Upper lobe of right lung (tissue), 1 donor: ENCODE measurements around the gene SLC22A12. TPM values are rescaled to one million over a fixed set of nuclear protein-coding genes. Genes with fewer than 3 reads are reported as not detected.
A peak's percentile ranks its signal among the peaks of the same experiment; 100 is the strongest.

Experiments
- ATAC-seq: fragments of 200-7000 bp; cut with Tn5 transposase; one replicate; pipeline ENCODE4 v1.9.1; 2020; ENCODE audit warnings: mild to moderate bottlenecking, moderate library complexity
- DNase-seq: peaks from one replicate; pipeline ENCODE4 v3.0.0-alpha.2; 2020
- H3K27ac ChIP-seq: fragments of 200-600 bp; one replicate; pipeline ENCODE4 v1.8.0; 2022
- H3K27me3 ChIP-seq: fragments of 200-600 bp; one replicate; pipeline ENCODE4 v1.8.0; 2022; ENCODE audit warnings: mild to moderate bottlenecking
- H3K36me3 ChIP-seq: fragments of 200-600 bp; one replicate; pipeline ENCODE4 v1.8.0; 2022
- H3K4me1 ChIP-seq: fragments of 200-600 bp; one replicate; pipeline ENCODE4 v1.8.0; 2022
- H3K4me3 ChIP-seq: fragments of 200-600 bp; one replicate; pipeline ENCODE4 v1.8.0; 2022; ENCODE audit warnings: mild to moderate bottlenecking
- H3K9me3 ChIP-seq: fragments of 200-600 bp; one replicate; pipeline ENCODE4 v1.8.0; 2022
- intact Hi-C: fragments of 100-400 bp; cut with DNase I; formaldehyde crosslinking; loops from one replicate; pipeline ENCODE4 v1.11.0; 2022
- total RNA-seq: library from RNA; stranded (reverse); fragmentation: NEBNext Ultra II Directional; extraction: Animal tissue kit (Norgen Biotek cat#: 25700); gene quantifications from one replicate; pipeline ENCODE4 v1.2.1, GENCODE V29; 2021
- TF ChIP-seq, protein P1 (sequence below): fragments of 200-600 bp; IDR thresholded peaks from one replicate; pipeline ENCODE4 v1.8.0; 2022; ENCODE audit warnings: antibody characterized with exemption
- donor health status: DM: no; HTN: yes; CAD: no; lungs with severe emphysema.

Gene SLC22A12
- total RNA-seq, 1 donor from 2014 or later, result not detected

GRCh38 chr11:64614917-64615316 lies 23.9 kb downstream of the SLC22A12 start:
- DNase-seq (no peak), ATAC-seq (no peak)
- H3K36me3 ChIP-seq, result no peaks in the 10 kb centered on the region
- H3K4me1 ChIP-seq, result no peaks in the 10 kb centered on the region
- TF ChIP-seq, protein P1, sequence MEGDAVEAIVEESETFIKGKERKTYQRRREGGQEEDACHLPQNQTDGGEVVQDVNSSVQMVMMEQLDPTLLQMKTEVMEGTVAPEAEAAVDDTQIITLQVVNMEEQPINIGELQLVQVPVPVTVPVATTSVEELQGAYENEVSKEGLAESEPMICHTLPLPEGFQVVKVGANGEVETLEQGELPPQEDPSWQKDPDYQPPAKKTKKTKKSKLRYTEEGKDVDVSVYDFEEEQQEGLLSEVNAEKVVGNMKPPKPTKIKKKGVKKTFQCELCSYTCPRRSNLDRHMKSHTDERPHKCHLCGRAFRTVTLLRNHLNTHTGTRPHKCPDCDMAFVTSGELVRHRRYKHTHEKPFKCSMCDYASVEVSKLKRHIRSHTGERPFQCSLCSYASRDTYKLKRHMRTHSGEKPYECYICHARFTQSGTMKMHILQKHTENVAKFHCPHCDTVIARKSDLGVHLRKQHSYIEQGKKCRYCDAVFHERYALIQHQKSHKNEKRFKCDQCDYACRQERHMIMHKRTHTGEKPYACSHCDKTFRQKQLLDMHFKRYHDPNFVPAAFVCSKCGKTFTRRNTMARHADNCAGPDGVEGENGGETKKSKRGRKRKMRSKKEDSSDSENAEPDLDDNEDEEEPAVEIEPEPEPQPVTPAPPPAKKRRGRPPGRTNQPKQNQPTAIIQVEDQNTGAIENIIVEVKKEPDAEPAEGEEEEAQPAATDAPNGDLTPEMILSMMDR, result no peak
- no peaks in the 10 kb centered on the region for H3K27me3 ChIP-seq
- no peak overlapping the region for H3K4me3 ChIP-seq
- no peaks in the 10 kb centered on the region for H3K9me3 ChIP-seq
- no peak overlapping the region for H3K27ac ChIP-seq
- intact Hi-C loops, result no loop called here

- no peak overlapping the region for H3K27ac ChIP-seq
- no peaks in the 10 kb centered on the region for H3K9me3 ChIP-seq
- no peak overlapping the region for H3K4me3 ChIP-seq
- peaks cover 6% of the 10 kb centered on the region for H3K4me1 ChIP-seq
- intact Hi-C loops, result no loop called here
- ATAC-seq (no peak), DNase-seq (no peak)
- no peaks in the 10 kb centered on the region for H3K36me3 ChIP-seq
- H3K27me3 ChIP-seq, result no peaks in the 10 kb centered on the region
- TF ChIP-seq, protein P1, result no peak
Observed at GRCh38 chr11:64616817-64617216, 25.8 kb downstream of the SLC22A12 start.

- DNase-seq, result peak; percentile 81
- no peaks in the 10 kb centered on the region for H3K27me3 ChIP-seq
- no peak overlapping the region for H3K27ac ChIP-seq
- no peaks in the 10 kb centered on the region for H3K9me3 ChIP-seq
- no peaks in the 10 kb centered on the region for H3K36me3 ChIP-seq
- TF ChIP-seq, protein P1, result no peak
- ATAC-seq, result peak; percentile 39
- H3K4me3 ChIP-seq, result no peak overlapping the region
- intact Hi-C loops, result no loop called here
- H3K4me1 ChIP-seq, result peaks cover 6% of the 10 kb centered on the region
Observed at GRCh38 chr11:64619196-64619595, 28.2 kb downstream of the SLC22A12 start.

DNA sequence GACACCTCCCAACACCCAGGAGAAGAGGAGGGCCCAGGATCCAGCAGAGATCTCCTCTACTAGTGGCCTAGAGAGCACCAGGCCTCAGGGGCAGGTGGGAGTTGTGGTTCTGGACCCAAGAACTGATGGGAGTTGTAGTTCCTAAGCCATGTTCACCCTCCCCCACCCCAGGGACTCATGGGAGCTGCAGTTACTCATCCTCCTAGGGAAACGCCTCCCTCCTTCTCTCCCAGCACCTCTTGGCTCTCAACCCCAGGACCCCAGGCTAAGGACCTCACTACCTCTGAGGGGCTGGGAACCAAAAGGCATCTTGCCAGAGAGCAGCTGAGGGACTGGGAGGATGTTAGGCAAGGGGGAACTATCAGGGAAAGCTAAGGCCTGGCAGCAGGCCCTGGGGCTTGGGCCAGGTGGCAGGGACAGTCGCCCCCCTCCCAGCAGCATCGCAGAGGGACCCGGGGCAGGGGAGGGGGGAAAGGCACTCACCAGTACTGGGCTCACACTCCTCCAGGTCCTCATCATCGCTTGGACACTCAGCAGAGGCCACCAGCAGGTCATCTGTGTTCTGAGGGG lies 28.9 kb downstream of the SLC22A12 start:
- Histone ChIP-seq H3K4me1 (peaks cover 6% of the 10 kb centered on the region), H3K4me3 (no peak overlapping the region), H3K27me3 (no peaks in the 10 kb centered on the region), H3K27ac (no peak overlapping the region), H3K9me3 (no peaks in the 10 kb centered on the region), H3K36me3 (no peaks in the 10 kb centered on the region)
- TF ChIP-seq, protein P1, result no peak
- intact Hi-C loops, result no loop called here
- DNase-seq (no peak), ATAC-seq (peak; percentile 51)

- H3K27ac ChIP-seq, result no peak overlapping the region
Observed at GRCh38 chr11:64620381-64620971, 29.5 kb downstream of the SLC22A12 start.

More at GRCh38 chr11:64620381-64620971, 29.5 kb downstream of the SLC22A12 start:
- H3K9me3 ChIP-seq, result no peaks in the 10 kb centered on the region
- H3K4me1 ChIP-seq, result peaks cover 6% of the 10 kb centered on the region
- intact Hi-C loops, result no loop called here
- no peaks in the 10 kb centered on the region for H3K36me3 ChIP-seq
- no peak overlapping the region for H3K4me3 ChIP-seq
- TF ChIP-seq, protein P1, result no peak
- DNase-seq (no peak), ATAC-seq (no peak)
- no peaks in the 10 kb centered on the region for H3K27me3 ChIP-seq
